CD1c-positive myeloid dendritic cell (primary cell): ENCODE results near the gene DOCK6.
"Not testable (repeated sequence)": the region's sequence is repeated elsewhere in the genome, so short reads cannot be mapped to it uniquely, and the experiment has no call there.

Experiments used
- DNase-seq: peaks from one replicate; pipeline ENCODE4 v3.0.0-alpha.2; 2016; ENCODE audit errors: extremely low spot score

DOCK6 gene

GRCh38 chr19:11196406-11197287 is 65.7 kb downstream of the DOCK6 start:
- DNase-seq, result no peak

DNA sequence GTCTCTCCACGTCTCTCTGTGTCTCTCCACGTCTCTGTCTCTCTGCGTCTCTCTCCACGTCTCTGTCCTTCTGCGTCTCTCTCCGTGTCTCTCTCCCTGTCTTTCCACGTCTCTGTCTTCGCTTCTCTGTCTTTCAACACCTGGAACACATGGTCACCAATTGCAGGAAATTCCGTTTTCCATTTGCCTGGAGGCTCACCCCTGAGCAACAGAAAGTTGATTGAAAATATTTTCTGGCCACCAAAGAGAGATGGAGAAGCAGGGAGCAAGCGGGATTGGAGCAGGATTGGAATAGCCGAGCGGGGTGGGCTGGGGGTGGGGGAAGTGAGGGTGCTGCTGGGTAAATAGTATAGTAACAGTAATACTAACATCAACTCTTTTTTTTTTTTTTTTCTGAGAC is 66.6 kb downstream of the DOCK6 start:
- no peak for DNase-seq

GRCh38 chr19:11194656-11195558 is 67.4 kb downstream of the DOCK6 start:
- DNase-seq, result no peak

GRCh38 chr19:11194173-11194572 is 68.2 kb downstream of the DOCK6 start:
- DNase-seq, result no peak

DNA sequence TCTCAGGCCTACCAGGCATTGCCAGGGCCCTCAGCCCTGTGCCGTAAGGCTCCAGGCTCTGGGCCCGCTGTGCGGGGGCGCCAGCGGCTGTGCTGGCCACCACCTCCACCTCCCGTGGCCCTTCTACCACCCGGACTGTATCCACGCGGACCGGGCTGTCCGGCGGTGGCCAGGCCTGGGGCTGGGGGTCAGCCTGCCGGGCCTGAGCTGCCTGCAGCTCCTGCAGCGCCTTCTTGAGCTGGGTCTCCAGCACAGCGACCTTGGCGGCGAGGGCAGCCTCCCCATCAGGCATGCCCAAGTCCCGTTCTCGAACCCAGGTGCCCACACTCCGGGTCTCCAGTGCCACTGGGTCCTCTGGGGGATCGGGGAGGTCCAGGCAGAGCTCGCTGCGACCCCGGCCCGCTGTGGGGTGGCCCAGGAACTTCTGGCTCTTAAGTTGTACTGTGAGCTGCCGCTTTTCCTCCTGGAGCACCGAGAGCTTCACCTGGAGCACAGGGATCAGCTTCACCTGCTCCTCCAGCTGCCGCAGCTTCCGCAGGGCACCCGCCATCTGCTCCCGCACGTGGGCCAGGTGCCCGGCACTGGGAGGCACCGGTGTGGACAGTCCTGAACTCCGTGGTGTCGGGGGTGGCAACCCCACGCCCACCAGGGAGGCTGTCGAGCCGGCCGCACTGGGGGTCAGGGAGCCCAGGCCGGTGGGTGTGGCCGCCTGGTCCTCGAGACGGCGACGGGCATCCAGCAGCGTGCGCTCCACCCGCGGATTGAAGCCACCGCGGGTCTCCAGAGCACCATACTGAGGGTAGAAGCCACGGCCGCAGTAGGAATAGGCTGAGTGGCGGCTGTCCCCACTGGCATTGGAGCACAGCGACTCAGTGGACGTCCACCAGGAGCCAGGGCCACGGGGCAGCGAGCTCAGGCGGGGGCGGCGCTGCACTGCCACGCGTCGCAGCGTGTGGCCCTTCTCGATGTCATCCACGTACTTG is 69.1 kb downstream of the DOCK6 start:
- DNase-seq, result no peak

DNA sequence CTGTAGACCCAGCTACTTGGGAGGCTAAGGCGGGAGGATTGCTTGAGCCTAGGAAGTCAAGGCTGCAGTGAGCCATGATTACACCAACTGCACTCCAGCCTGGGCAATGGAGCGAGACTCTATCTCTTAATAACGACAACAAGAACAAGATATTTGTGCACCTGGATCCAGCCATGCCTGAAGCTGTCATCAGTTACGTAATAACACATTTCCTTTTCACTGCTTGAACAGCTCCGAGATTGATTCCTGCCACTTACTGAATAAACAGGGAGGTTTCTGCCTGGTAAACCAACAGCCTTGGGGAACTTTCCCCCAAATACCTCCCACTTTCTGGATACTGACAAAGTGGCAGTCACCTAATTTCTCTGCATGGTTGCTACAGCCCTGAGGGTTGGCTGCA is 70.4 kb downstream of the DOCK6 start:
- DNase-seq, result no peak

DNA sequence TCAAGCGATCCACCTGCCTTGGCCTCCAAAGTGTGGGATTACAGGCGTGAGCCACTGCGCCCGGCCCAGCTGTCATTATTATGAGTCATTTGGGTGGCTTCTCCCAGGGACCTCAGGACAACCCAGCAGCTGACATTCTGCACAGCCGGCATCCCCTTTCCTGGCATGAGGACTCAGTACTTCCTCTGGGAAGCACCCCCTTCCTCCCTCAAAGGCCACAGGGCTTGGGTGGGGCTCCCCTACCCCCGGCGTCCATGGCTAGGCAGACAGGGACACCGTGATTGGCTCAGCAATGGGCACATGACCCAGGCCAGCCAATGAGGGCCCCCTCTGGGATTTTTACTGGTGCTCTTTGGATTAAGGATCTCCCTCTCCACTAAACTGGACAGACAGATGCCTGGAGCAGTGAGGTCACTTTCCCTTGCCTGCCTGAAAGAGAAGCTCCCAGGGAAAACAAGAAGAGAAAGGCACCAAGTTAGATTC is 71.0 kb downstream of the DOCK6 start:
- peak; percentile 70 for DNase-seq

GRCh38 chr19:11190501-11190900 is 71.8 kb downstream of the DOCK6 start:
- DNase-seq, result no peak

GRCh38 chr19:11187441-11187840 is 74.9 kb downstream of the DOCK6 start:
- DNase-seq, result no peak

DNA sequence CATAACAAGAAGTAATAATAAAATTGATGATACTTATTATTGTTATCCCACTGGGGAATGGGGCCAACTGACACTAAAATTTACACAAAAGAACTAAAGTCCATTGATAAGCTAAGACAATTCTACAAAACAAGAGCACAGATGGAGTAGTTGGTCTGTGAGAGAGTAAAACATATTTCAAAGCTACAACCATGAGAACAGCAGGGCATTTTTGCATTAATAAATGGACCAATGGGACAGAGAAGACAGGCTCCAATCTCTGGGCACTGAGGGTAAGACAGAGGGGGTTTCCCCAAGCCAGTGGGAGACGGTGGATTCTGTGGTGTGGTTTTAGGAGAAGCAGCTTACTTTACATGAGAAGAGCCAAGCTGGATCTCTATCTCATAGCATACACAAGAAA is 79.3 kb downstream of the DOCK6 start:
- no peak for DNase-seq

DNA sequence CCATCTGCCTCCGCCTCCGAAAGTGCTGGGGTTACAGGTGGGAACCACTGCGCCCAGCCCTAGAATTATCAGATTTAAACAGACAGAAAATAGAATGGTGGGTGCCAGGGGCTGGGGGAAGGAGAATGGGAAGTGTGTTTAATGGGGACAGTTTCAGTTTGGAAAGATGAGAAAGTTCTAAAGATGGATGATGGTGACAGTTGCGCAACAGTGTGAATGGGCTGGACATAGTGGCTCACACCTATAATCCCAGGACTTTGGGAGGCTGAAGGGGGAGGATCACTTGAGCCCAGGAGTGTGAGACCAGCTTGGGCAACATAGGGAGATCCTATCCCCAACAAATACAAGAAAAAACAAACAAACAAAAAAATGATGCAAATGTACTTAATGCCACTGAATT is 80.8 kb downstream of the DOCK6 start:
- DNase-seq, result no peak

DNA sequence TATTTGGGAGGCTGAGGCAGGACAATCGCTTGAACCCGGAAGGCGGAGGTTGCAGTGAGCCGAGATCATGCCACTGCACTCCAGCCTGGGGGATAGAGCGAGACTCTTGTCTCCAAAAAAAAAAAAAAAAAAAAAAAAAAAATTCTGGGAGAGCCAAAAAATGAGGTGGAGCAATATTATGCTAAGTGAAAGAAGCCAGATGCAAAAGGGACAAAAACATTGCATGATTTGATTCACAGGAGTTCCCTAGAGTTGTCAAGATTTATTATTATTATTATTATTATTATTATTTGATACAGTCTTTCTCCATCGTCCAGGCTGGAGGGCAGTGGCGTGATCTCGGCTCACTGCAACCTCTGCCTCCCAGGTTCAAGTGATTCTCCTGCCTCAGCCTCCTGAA is 81.3 kb downstream of the DOCK6 start:
- not testable (repeated sequence) for DNase-seq

DNA sequence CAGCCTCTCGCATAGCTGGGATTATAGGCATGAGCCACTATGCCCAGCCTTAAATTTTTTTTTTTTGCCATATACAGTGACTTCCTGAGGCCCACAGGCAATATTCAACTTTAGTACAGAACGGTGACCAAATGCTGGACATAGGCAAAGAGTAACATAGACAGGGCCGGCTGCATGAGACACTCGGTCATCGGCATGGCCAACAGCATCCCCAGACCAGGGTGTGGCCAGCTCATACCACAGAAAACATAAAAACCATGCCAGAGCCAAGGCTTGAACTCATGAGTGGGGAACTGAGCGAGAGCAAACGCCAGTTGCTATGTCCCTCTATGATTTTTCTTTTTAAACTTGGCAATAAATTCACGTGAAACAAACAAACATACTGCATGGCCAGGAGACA is 82.0 kb downstream of the DOCK6 start:
- DNase-seq, result no peak

DNA sequence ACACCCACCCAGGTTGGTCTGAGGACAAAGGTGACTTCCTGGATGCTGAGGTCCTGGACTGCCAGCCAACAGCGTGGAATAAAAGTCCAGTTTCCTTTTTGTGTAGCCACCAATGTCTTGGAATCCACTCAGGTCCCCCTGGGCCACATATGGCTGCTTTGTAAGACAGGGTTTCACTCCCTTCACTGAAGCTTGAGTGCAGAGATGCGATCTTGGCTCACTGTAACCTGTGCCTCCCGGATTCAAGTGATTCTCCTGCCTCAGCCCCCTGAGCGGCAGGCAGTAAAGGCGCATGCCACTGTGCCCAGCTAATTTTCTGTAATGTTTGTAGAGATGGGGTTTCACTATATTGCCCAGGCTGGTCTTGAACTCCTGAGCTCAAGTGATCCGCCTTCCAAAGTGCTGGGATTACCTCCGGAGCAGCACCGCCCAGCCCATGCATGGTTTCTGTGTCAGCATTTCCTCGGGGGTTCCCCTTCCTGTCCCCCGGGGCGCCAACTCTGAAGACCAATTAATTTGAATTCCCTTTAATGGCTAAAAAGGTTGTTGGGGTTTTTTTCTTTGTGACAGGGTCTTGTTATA is 82.5 kb downstream of the DOCK6 start:
- no peak for DNase-seq

- not testable (repeated sequence) for DNase-seq
These were observed 83.2 kb downstream of the DOCK6 start for GRCh38 chr19:11179145-11179465.

DNA sequence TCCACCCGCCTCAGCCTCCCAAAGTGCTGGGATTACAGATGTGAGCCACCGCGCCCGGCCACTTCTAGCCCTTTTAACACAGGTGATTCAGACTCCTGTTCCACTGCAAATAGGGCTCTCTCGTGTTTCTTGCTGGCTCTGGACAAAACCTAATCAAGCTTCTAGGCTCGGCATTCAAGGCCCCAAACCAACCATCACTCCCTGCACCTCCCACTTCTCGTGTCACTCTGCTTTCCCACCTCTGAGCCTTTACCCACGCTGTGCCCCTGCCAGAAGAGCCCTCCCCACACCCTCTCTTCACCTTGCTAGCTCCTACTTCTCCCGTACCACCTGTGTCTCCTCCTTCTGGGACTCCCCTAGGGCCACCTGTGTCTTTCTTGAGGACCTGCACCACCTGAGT is 84.7 kb downstream of the DOCK6 start:
- DNase-seq, result no peak

GRCh38 chr19:11176466-11177193 is 85.7 kb downstream of the DOCK6 start:
- DNase-seq, result no peak

DNA sequence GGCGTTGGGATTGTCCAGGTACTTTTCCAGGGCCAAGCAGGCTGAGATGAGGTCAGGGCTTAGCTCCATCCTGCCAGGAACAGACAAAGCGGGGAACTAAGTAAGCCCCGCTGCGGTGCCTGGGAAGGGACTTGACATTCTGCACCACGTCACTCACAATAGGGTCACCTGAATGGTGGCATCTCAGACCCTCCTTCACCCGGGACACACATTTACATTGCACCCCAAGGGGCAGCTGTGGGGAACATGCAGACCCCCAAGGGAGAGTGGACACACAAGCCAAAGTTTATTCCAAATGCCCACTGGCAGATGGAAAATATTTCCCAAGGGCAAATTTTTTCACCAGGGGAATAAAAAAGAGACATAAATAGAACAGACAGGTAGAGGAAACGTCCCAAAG is 86.4 kb downstream of the DOCK6 start:
- no peak for DNase-seq

DNA sequence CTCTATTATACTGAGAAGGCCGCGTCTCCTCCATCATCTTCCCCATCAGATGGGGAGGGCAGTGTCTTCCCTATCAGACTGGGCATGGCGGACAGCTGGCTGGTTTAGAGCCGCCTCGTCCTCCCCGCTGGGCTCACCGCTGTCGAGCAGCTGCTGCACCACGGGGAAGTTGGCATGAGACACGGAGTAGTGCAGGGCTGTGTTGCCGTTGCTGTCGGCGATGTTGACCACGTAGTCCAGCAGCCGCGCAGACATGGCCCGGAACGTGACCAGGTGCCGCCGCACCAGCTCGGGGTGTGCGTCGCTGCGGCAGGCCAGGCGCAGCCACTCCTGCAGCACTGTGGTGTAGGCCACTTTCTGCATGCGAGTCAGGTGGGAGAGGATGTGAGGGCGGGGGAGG is 88.0 kb downstream of the DOCK6 start:
- DNase-seq, result no peak

GRCh38 chr19:11173516-11174155 is 88.7 kb downstream of the DOCK6 start:
- no peak for DNase-seq
